Neural cell (in vitro differentiated cells): Measurements from ENCODE around the gene UBE2E3.

Source experiments
- CTCF ChIP-seq: fragments of 450-650 bp; IDR thresholded peaks from 2 replicates; pipeline ENCODE4 v1.5.1; 2014; ENCODE audit warnings: antibody characterized with exemption, mild to moderate bottlenecking, moderate library complexity; ENCODE audit not compliant: poor library complexity, severe bottlenecking
- EP300 ChIP-seq: fragments of 450-650 bp; conservative IDR thresholded peaks from 2 replicates; pipeline ENCODE4 v1.6.1; 2014; ENCODE audit warnings: antibody characterized with exemption, mild to moderate bottlenecking, moderate library complexity; ENCODE audit not compliant: poor library complexity, severe bottlenecking
- EZH2 ChIP-seq: fragments of 200-600, 300-800 bp; shearing (Covaris generic), sonication (generic); IDR thresholded peaks from 2 replicates; pipeline ENCODE4 v1.6.1; 2014; ENCODE audit warnings: antibody characterized with exemption, low read length, borderline replicate concordance, mild to moderate bottlenecking; ENCODE audit not compliant: insufficient read depth, poor library complexity, severe bottlenecking
- POLR2AphosphoS5 ChIP-seq: IDR thresholded peaks from 2 replicates; pipeline ENCODE4 v1.6.1; 2012
- RAD21 ChIP-seq: fragments of 450-650 bp; conservative IDR thresholded peaks from 2 replicates; pipeline ENCODE4 v1.6.1; 2014; ENCODE audit warnings: antibody characterized with exemption, mild to moderate bottlenecking, moderate library complexity
- REST ChIP-seq: IDR thresholded peaks from 2 replicates; pipeline ENCODE4 v1.6.1; 2012; ENCODE audit warnings: borderline replicate concordance
- SMC3 ChIP-seq: fragments of 450-650 bp; conservative IDR thresholded peaks from 2 replicates; pipeline ENCODE4 v1.6.1; 2014; ENCODE audit warnings: antibody characterized with exemption, mild to moderate bottlenecking, moderate library complexity; ENCODE audit not compliant: poor library complexity

GRCh38 chr2:181051861-181052522 lies 71.6 kb downstream of the UBE2E3 start:
- TF ChIP-seq CTCF (no peak), RAD21 (no peak), SMC3 (no peak), POLR2AphosphoS5 (no peak), EP300 (no peak), EZH2 (no peak), REST (no peak)
